Kidney (tissue), 14 donors: ENCODE results near the gene RALGAPB. TPM values are rescaled to one million over a fixed set of nuclear protein-coding genes. Genes with fewer than 3 reads are reported as not detected.

ENCODE experiments used
- DNase-seq, 5 donors: peaks; one replicate each; pipeline ENCODE4 v3.0.0-alpha.2; 2013 to 2020
- FAIRE-seq: peaks from 2 replicates; lab custom pipeline; 2012; peaks lifted over from hg19 to GRCh38; lab: Jason Lieb, UNC
- H3K27ac ChIP-seq, 2 donors: one replicate each; pipeline ENCODE4 v1.7.0; 2013; ENCODE audit warnings: low read depth in 2 of 2, low read length in 2 of 2, inconsistent platforms in 1 of 2
- H3K27me3 ChIP-seq: one replicate; pipeline ENCODE4 v1.7.1; 2013; ENCODE audit warnings: low read length, inconsistent platforms; ENCODE audit not compliant: control insufficient read depth, insufficient read depth
- H3K36me3 ChIP-seq, 3 donors: one replicate each; pipeline versions ENCODE4 v1.7.0 to v1.7.1; 2013; ENCODE audit warnings: low read length in 3 of 3, control low read depth in 1 of 3, inconsistent platforms in 1 of 3; ENCODE audit not compliant: insufficient read depth in 3 of 3, control insufficient read depth in 2 of 3
- H3K4me1 ChIP-seq, 3 donors: one replicate each; pipeline versions ENCODE4 v1.7.0 to v1.7.1; 2013; ENCODE audit warnings: low read length in 3 of 3, inconsistent platforms in 1 of 3, low read depth in 1 of 3; ENCODE audit not compliant: control insufficient read depth in 2 of 3, insufficient read depth in 2 of 3
- H3K4me3 ChIP-seq, 3 donors: one replicate each; pipeline versions ENCODE4 v1.7.0 to v1.8.1; 2013; ENCODE audit warnings: low read length in 3 of 3, control low read depth in 1 of 3, inconsistent platforms in 1 of 3
- H3K9ac ChIP-seq, 3 donors: one replicate each; pipeline versions ENCODE4 v1.7.0 to v1.7.1; 2013; ENCODE audit warnings: low read length in 3 of 3, control low read depth in 1 of 3, inconsistent platforms in 1 of 3
- H3K9me3 ChIP-seq, 3 donors: one replicate each; pipeline versions ENCODE4 v1.7.0 to v1.7.1; 2013; ENCODE audit warnings: low read length in 3 of 3, control low read depth in 1 of 3, inconsistent platforms in 1 of 3; ENCODE audit not compliant: control insufficient read depth in 2 of 3, insufficient read depth in 1 of 3
- CTCF ChIP-seq: IDR thresholded peaks from 3 replicates; pipeline ENCODE4 v1.5.1; 2012; ENCODE audit warnings: mild to moderate bottlenecking, moderate library complexity, borderline replicate concordance; ENCODE audit not compliant: insufficient read depth; ENCODE audit errors: extremely low read depth
- intact Hi-C: fragments of 100-400 bp; cut with DNase I; formaldehyde crosslinking; loops from one replicate; pipeline ENCODE4 v1.11.1; 2022
- polyA plus RNA-seq: library from polyadenylated mRNA; stranded (reverse); fragments of 350-450 nt; fragmentation: Illumina TruSeq; extraction: RNeasy Lipid Tissue Mini Kit (QIAGEN cat#74804); gene quantifications from one replicate; pipeline ENCODE4 v1.2.3, GENCODE V29; 2014; ENCODE audit warnings: low read depth, low replicate concordance; ENCODE audit not compliant: insufficient read depth
- total RNA-seq: library from RNA; stranded (reverse); fragmentation: NEBNext Ultra II Directional; extraction: Animal tissue kit (Norgen Biotek cat#: 25700); gene quantifications from one replicate; pipeline ENCODE4 v1.2.1, GENCODE V29; 2021
- donor health status: control.
- donor health status: control.
- donor health status: control.
- donor health status: control.
- donor health status: control.
- donor health status: DM: yes; HTN: yes; CAD: no.
- donor health status: Normal renal cell carcinoma (clear cell type).

RALGAPB gene
- total and polyA plus RNA-seq, 2 donors from 2014 or later: 9.4 to 43.3 TPM

- H3K9ac ChIP-seq: no peak overlapping the region
- peaks cover 0 to 7% (median 0%) of the 10 kb centered on the region in 3 donors for H3K36me3 ChIP-seq
- FAIRE-seq (no peak), DNase-seq (no peak)
- no peak overlapping the region for H3K4me3 ChIP-seq
- intact Hi-C loops: no loop called here
- H3K4me1 ChIP-seq: peaks cover 0 to under 1% (median 0%) of the 10 kb centered on the region in 3 donors
- H3K27ac ChIP-seq: no peak overlapping the region
- no peaks in the 10 kb centered on the region for H3K27me3 ChIP-seq
- H3K9me3 ChIP-seq: no peaks in the 10 kb centered on the region
- TF ChIP-seq CTCF: no peak
Measured at GRCh38 chr20:38579921-38580320, 107.3 kb downstream of the RALGAPB start.

- Histone ChIP-seq H3K4me3 (no peak within 1 kb of the TSS), H3K4me1 (peaks cover 0 to 6% (median 0%) of the 10 kb centered on the region in 3 donors), H3K9ac (no peak within 1 kb of the TSS), H3K9me3 (no peaks in the 10 kb centered on the region), H3K27me3 (no peaks in the 10 kb centered on the region), H3K27ac (no peak within 1 kb of the TSS), H3K36me3 (peaks cover 0 to 5% (median 0%) of the 10 kb centered on the region in 3 donors)
- DNase-seq (peak in 4 of 5 donors; percentile 40 to 74 (median 66)), FAIRE-seq (no peak)
- intact Hi-C loops: no loop called here
- no peak for TF ChIP-seq CTCF
Measured at GRCh38 chr20:38581013-38581412, 108.4 kb downstream of the RALGAPB start, which contains the start of gene ADIG. Gene ADIG, plus strand, starts transcription at chr20:38581197. Its CDS starts 54 bp downstream, at chr20:38581251.

- TF ChIP-seq CTCF: no peak
- Histone ChIP-seq H3K27ac (no peak overlapping the region), H3K9ac (no peak overlapping the region), H3K9me3 (no peaks in the 10 kb centered on the region), H3K36me3 (peaks cover 0 to 2% (median 0%) of the 10 kb centered on the region in 3 donors), H3K4me1 (peaks cover 0 to 6% (median 0%) of the 10 kb centered on the region in 3 donors), H3K4me3 (no peak overlapping the region), H3K27me3 (no peaks in the 10 kb centered on the region)
- DNase-seq: no peak
- FAIRE-seq: no peak
- intact Hi-C loops: no loop called here
Measured at GRCh38 chr20:38581830-38582358, 109.3 kb downstream of the RALGAPB start.
